Parathyroid adenoma (tissue), 2 donors: ENCODE data around the gene SLC1A2.

ENCODE experiments used
- H2AFZ ChIP-seq: fragments of 300-600 bp; sonication (generic); one replicate; pipeline ENCODE4 v1.7.0; 2017; ENCODE audit warnings: antibody characterized with exemption, mild to moderate bottlenecking
- H3K27ac ChIP-seq: fragments of 300-600 bp; sonication (generic); one replicate; pipeline ENCODE4 v1.7.0; 2017
- H3K27me3 ChIP-seq: fragments of 300-600 bp; sonication (generic); one replicate; pipeline ENCODE4 v1.7.0; 2017; ENCODE audit warnings: low read length; ENCODE audit not compliant: control insufficient read depth, insufficient read depth
- H3K36me3 ChIP-seq: fragments of 300-600 bp; sonication (generic); one replicate; pipeline ENCODE4 v1.7.0; 2017; ENCODE audit warnings: low read length; ENCODE audit not compliant: control insufficient read depth, insufficient read depth
- H3K4me1 ChIP-seq: fragments of 300-600 bp; sonication (generic); one replicate; pipeline ENCODE4 v1.7.0; 2017; ENCODE audit warnings: control low read depth
- H3K4me2 ChIP-seq: fragments of 300-600 bp; sonication (generic); one replicate; pipeline ENCODE4 v1.7.0; 2017; ENCODE audit warnings: low read length
- H3K4me3 ChIP-seq: fragments of 300-600 bp; sonication (generic); one replicate; pipeline ENCODE4 v1.7.0; 2017; ENCODE audit warnings: low read depth, low read length
- H3K79me2 ChIP-seq: fragments of 300-600 bp; sonication (generic); one replicate; pipeline ENCODE4 v1.7.0; 2017; ENCODE audit warnings: control low read depth
- H3K9ac ChIP-seq: fragments of 300-600 bp; sonication (generic); one replicate; pipeline ENCODE4 v1.7.0; 2017; ENCODE audit warnings: mild to moderate bottlenecking
- H3K9me3 ChIP-seq: fragments of 300-600 bp; sonication (generic); one replicate; pipeline ENCODE4 v1.7.0; 2017; ENCODE audit warnings: low read length; ENCODE audit not compliant: control insufficient read depth
- CTCF ChIP-seq: fragments of 300-600 bp; sonication (generic); IDR thresholded peaks from one replicate; pipeline ENCODE4 v1.7.0; 2017; ENCODE audit warnings: antibody characterized with exemption, mild to moderate bottlenecking
- donor health status: primary hyperparathyroidism.

Gene SLC1A2

GRCh38 chr11:35288817-35289541, 130.4 kb downstream of the SLC1A2 start:
- no peak overlapping the region for H2AFZ ChIP-seq
- H3K4me3 ChIP-seq: no peak overlapping the region
- H3K9me3 ChIP-seq: no peaks in the 10 kb centered on the region
- no peaks in the 10 kb centered on the region for H3K36me3 ChIP-seq
- H3K79me2 ChIP-seq: no peaks in the 10 kb centered on the region
- no peak for TF ChIP-seq CTCF
- no peaks in the 10 kb centered on the region for H3K27me3 ChIP-seq
- H3K4me2 ChIP-seq: no peak overlapping the region
- no peaks in the 10 kb centered on the region for H3K4me1 ChIP-seq
- no peak overlapping the region for H3K27ac ChIP-seq
- no peak overlapping the region for H3K9ac ChIP-seq

- no peak overlapping the region for H3K4me2 ChIP-seq
- H3K4me3 ChIP-seq: no peak overlapping the region
- TF ChIP-seq CTCF: no peak
- H3K27ac ChIP-seq: no peak overlapping the region
- H3K36me3 ChIP-seq: no peaks in the 10 kb centered on the region
- H3K4me1 ChIP-seq: no peaks in the 10 kb centered on the region
- no peaks in the 10 kb centered on the region for H3K9me3 ChIP-seq
- H3K79me2 ChIP-seq: no peaks in the 10 kb centered on the region
- no peak overlapping the region for H3K9ac ChIP-seq
- no peaks in the 10 kb centered on the region for H3K27me3 ChIP-seq
- H2AFZ ChIP-seq: no peak overlapping the region
Measured at GRCh38 chr11:35288309-35288708, 131.0 kb downstream of the SLC1A2 start.

- no peak overlapping the region for H2AFZ ChIP-seq
- H3K9me3 ChIP-seq: no peaks in the 10 kb centered on the region
- no peak overlapping the region for H3K9ac ChIP-seq
- H3K4me2 ChIP-seq: no peak overlapping the region
- H3K27ac ChIP-seq: no peak overlapping the region
- no peak overlapping the region for H3K4me3 ChIP-seq
- no peaks in the 10 kb centered on the region for H3K79me2 ChIP-seq
- no peaks in the 10 kb centered on the region for H3K27me3 ChIP-seq
- H3K36me3 ChIP-seq: no peaks in the 10 kb centered on the region
- TF ChIP-seq CTCF: no peak
- H3K4me1 ChIP-seq: no peaks in the 10 kb centered on the region
Measured at GRCh38 chr11:35287344-35287890, 131.9 kb downstream of the SLC1A2 start.

GRCh38 chr11:35286126-35286525, 133.2 kb downstream of the SLC1A2 start:
- Histone ChIP-seq H3K36me3 (no peaks in the 10 kb centered on the region), H3K79me2 (no peaks in the 10 kb centered on the region), H3K27ac (no peak overlapping the region), H3K4me2 (no peak overlapping the region), H3K4me1 (no peaks in the 10 kb centered on the region), H3K27me3 (no peaks in the 10 kb centered on the region), H3K4me3 (no peak overlapping the region), H2AFZ (no peak overlapping the region), H3K9me3 (no peaks in the 10 kb centered on the region), H3K9ac (no peak overlapping the region)
- TF ChIP-seq CTCF: no peak

GRCh38 chr11:35285471-35285870, 133.9 kb downstream of the SLC1A2 start:
- H3K4me2 ChIP-seq: no peak overlapping the region
- H3K4me1 ChIP-seq: no peaks in the 10 kb centered on the region
- H3K9ac ChIP-seq: no peak overlapping the region
- no peak overlapping the region for H2AFZ ChIP-seq
- no peaks in the 10 kb centered on the region for H3K36me3 ChIP-seq
- H3K27ac ChIP-seq: no peak overlapping the region
- no peaks in the 10 kb centered on the region for H3K79me2 ChIP-seq
- no peak for TF ChIP-seq CTCF
- no peaks in the 10 kb centered on the region for H3K9me3 ChIP-seq
- no peak overlapping the region for H3K4me3 ChIP-seq
- H3K27me3 ChIP-seq: no peaks in the 10 kb centered on the region
